ENCODE results near the gene LPAR6. TPM values are rescaled to one million over a fixed set of nuclear protein-coding genes. Genes with fewer than 3 reads are reported as not detected.
"Not testable (repeated sequence)": the region's sequence is repeated elsewhere in the genome, so short reads cannot be mapped to it uniquely, and the experiment has no call there.

Gene LPAR6
- total RNA-seq, 8 experiments from 2014 or later: 3.9 to 33.6 (median 10.4) TPM

- no peak overlapping the region for H3K27ac ChIP-seq
- 0 to 100% (median 78%) methylated on average over 1 to 2 of the region's 2 CpGs; no CpG with 5 or more reads in 1 of the 10 experiments for WGBS, 10 experiments
- H3K4me1 ChIP-seq (replicated peaks in 1 of 2): no peaks in the 10 kb centered on the region
- in situ Hi-C loops (cut with MboI; ENCODE audit: low pct_unique_long_range_greater_than_20kb in 2 of 9, low sequenced_read_pairs in 9 of 9, unreplicated experiment in 9 of 9): no loop called here
- peak in 1 of 8 experiments; percentile 54 for ATAC-seq (replicated peaks in 6 of 8)
- no peak overlapping the region for H3K4me3 ChIP-seq
These were observed 19.2 kb upstream of the LPAR6 start for GRCh38 chr13:48431987-48432615.

GRCh38 chr13:48431431-48431830, 18.5 kb upstream of the LPAR6 start:
- no peak for ATAC-seq (replicated peaks in 6 of 8)
- Histone ChIP-seq H3K4me3 (no peak overlapping the region), H3K27ac (no peak overlapping the region), H3K4me1 (replicated peaks in 1 of 2) (no peaks in the 10 kb centered on the region)
- in situ Hi-C loops (cut with MboI; ENCODE audit: low pct_unique_long_range_greater_than_20kb in 2 of 9, low sequenced_read_pairs in 9 of 9, unreplicated experiment in 9 of 9): no loop called here
- WGBS, 10 experiments: 27 to 100% (median 60%) methylated on average over 1 to 5 of the region's 5 CpGs

GRCh38 chr13:48429886-48430285, 17.0 kb upstream of the LPAR6 start:
- no peak for ATAC-seq (replicated peaks in 6 of 8)
- Histone ChIP-seq H3K27ac (no peak overlapping the region), H3K4me3 (no peak overlapping the region), H3K4me1 (replicated peaks in 1 of 2) (no peaks in the 10 kb centered on the region)
- in situ Hi-C loops (cut with MboI; ENCODE audit: low pct_unique_long_range_greater_than_20kb in 2 of 9, low sequenced_read_pairs in 9 of 9, unreplicated experiment in 9 of 9): no loop called here

- Histone ChIP-seq H3K27ac (no peak overlapping the region), H3K4me1 (replicated peaks in 1 of 2) (no peaks in the 10 kb centered on the region), H3K4me3 (no peak overlapping the region)
- WGBS, 10 experiments: 83 to 100% (median 96%) methylated on average over 1 to 3 of the region's 3 CpGs; no CpG with 5 or more reads in 1 of the 10 experiments
- in situ Hi-C loops (cut with MboI; ENCODE audit: low pct_unique_long_range_greater_than_20kb in 2 of 9, low sequenced_read_pairs in 9 of 9, unreplicated experiment in 9 of 9): no loop called here
- no peak for ATAC-seq (replicated peaks in 6 of 8)
These were observed 16.1 kb upstream of the LPAR6 start for GRCh38 chr13:48429036-48429435.

GRCh38 chr13:48426755-48427298, 13.9 kb upstream of the LPAR6 start:
- H3K4me3 ChIP-seq; H3K27ac ChIP-seq; H3K4me1 ChIP-seq (replicated peaks in 1 of 2); in situ Hi-C loops (cut with MboI; ENCODE audit: low pct_unique_long_range_greater_than_20kb in 2 of 9, low sequenced_read_pairs in 9 of 9, unreplicated experiment in 9 of 9); ATAC-seq (replicated peaks in 6 of 8): not testable (repeated sequence)
- WGBS, 10 experiments: 80 to 100% (median 88%) methylated on average over 1 to 6 of the region's 9 CpGs

GRCh38 chr13:48426052-48426451, 13.1 kb upstream of the LPAR6 start:
- H3K4me3 ChIP-seq: no peak overlapping the region
- no peaks in the 10 kb centered on the region for H3K4me1 ChIP-seq (replicated peaks in 1 of 2)
- ATAC-seq (replicated peaks in 6 of 8): no peak
- no peak overlapping the region for H3K27ac ChIP-seq
- in situ Hi-C loops (cut with MboI; ENCODE audit: low pct_unique_long_range_greater_than_20kb in 2 of 9, low sequenced_read_pairs in 9 of 9, unreplicated experiment in 9 of 9): no loop called here

GRCh38 chr13:48424212-48424611, 11.3 kb upstream of the LPAR6 start:
- 83 to 100% (median 98%) methylated on average over 1 to 3 of the region's 3 CpGs for WGBS, 10 experiments
- in situ Hi-C loops (cut with MboI; ENCODE audit: low pct_unique_long_range_greater_than_20kb in 2 of 9, low sequenced_read_pairs in 9 of 9, unreplicated experiment in 9 of 9): loop anchor here in 1 of 9 experiments (25.0 kb wide), 1 partner anchor 138 kb away; no protein-coding TSS in a partner anchor
- Histone ChIP-seq H3K4me1 (replicated peaks in 1 of 2) (no peaks in the 10 kb centered on the region), H3K4me3 (no peak overlapping the region), H3K27ac (no peak overlapping the region)
- no peak for ATAC-seq (replicated peaks in 6 of 8)

- not testable (repeated sequence) for H3K4me1 ChIP-seq (replicated peaks in 1 of 2); H3K27ac ChIP-seq; H3K4me3 ChIP-seq; ATAC-seq (replicated peaks in 6 of 8)
- 88 to 100% (median 100%) methylated on average over 1 to 2 of the region's 5 CpGs; no CpG with 5 or more reads in 7 of the 10 experiments for WGBS, 10 experiments
- in situ Hi-C loops (cut with MboI; ENCODE audit: low pct_unique_long_range_greater_than_20kb in 2 of 9, low sequenced_read_pairs in 9 of 9, unreplicated experiment in 9 of 9): loop anchor here in 1 of 9 experiments (25.0 kb wide), 1 partner anchor 140 kb away; no protein-coding TSS in a partner anchor
These were observed 9.1 kb upstream of the LPAR6 start for GRCh38 chr13:48422003-48422402.

GRCh38 chr13:48415516-48415915, 2.6 kb upstream of the LPAR6 start:
- 44 to 100% (median 94%) methylated on average over 2 of the region's 2 CpGs; no CpG with 5 or more reads in 5 of the 10 experiments for WGBS, 10 experiments
- Histone ChIP-seq H3K4me1 (replicated peaks in 1 of 2) (peaks cover 0 to 3% of the 10 kb centered on the region in 2 donors), H3K4me3 (no peak overlapping the region), H3K27ac (no peak overlapping the region)
- no peak for ATAC-seq (replicated peaks in 6 of 8)
- in situ Hi-C loops (cut with MboI; ENCODE audit: low pct_unique_long_range_greater_than_20kb in 2 of 9, low sequenced_read_pairs in 9 of 9, unreplicated experiment in 9 of 9): loop anchor here in 1 of 9 experiments (25.0 kb wide), 1 partner anchor 147 kb away; no protein-coding TSS in a partner anchor

- no peak for ATAC-seq (replicated peaks in 6 of 8)
- in situ Hi-C loops (cut with MboI; ENCODE audit: low pct_unique_long_range_greater_than_20kb in 2 of 9, low sequenced_read_pairs in 9 of 9, unreplicated experiment in 9 of 9): loop anchor here in 1 of 9 experiments (25.0 kb wide), 1 partner anchor 148 kb away; no protein-coding TSS in a partner anchor
These were observed 1.6 kb upstream of the LPAR6 start for GRCh38 chr13:48414501-48414900.

GRCh38 chr13:48411841-48412531, 927 bp downstream of the LPAR6 start:
- H3K4me1 ChIP-seq (replicated peaks in 1 of 2): peaks cover 0 to 3% of the 10 kb centered on the region in 2 donors
- 0 to 56% (median 6%) methylated on average over 2 to 13 of the region's 13 CpGs for WGBS, 10 experiments
- no peak overlapping the region for H3K27ac ChIP-seq
- H3K4me3 ChIP-seq: peak overlapping the region; percentile 16 to 36 (median 32)
- in situ Hi-C loops (cut with MboI; ENCODE audit: low pct_unique_long_range_greater_than_20kb in 2 of 9, low sequenced_read_pairs in 9 of 9, unreplicated experiment in 9 of 9): loop anchor here in 1 of 9 experiments (25.0 kb wide), 1 partner anchor 150 kb away; no protein-coding TSS in a partner anchor
- ATAC-seq (replicated peaks in 6 of 8): peak in 6 of 8 experiments; percentile 32 to 75 (median 50)

More at GRCh38 chr13:48414501-48414900, 1.6 kb upstream of the LPAR6 start:
- no peak overlapping the region for H3K4me3 ChIP-seq
- no peak overlapping the region for H3K27ac ChIP-seq
- H3K4me1 ChIP-seq (replicated peaks in 1 of 2): peaks cover 0 to 3% of the 10 kb centered on the region in 2 donors

- peak overlapping the region; percentile 16 to 36 (median 32) for H3K4me3 ChIP-seq
- peaks cover 0 to 3% of the 10 kb centered on the region in 2 donors for H3K4me1 ChIP-seq (replicated peaks in 1 of 2)
- 0 to 50% (median 0%) methylated on average over 1 of the region's 1 CpG for WGBS, 10 experiments
- in situ Hi-C loops (cut with MboI; ENCODE audit: low pct_unique_long_range_greater_than_20kb in 2 of 9, low sequenced_read_pairs in 9 of 9, unreplicated experiment in 9 of 9): loop anchor here in 1 of 9 experiments (25.0 kb wide), 1 partner anchor 151 kb away; no protein-coding TSS in a partner anchor
- ATAC-seq (replicated peaks in 6 of 8): peak in 4 of 8 experiments; percentile 19 to 39 (median 32)
- H3K27ac ChIP-seq: no peak overlapping the region
These were observed 1.6 kb downstream of the LPAR6 start for GRCh38 chr13:48411147-48411794.

- no peak for ATAC-seq (replicated peaks in 6 of 8)
- 55 to 94% (median 78%) methylated on average over 2 to 5 of the region's 5 CpGs; no CpG with 5 or more reads in 1 of the 10 experiments for WGBS, 10 experiments
- Histone ChIP-seq H3K27ac (no peak overlapping the region), H3K4me1 (replicated peaks in 1 of 2) (peaks cover 0 to 3% of the 10 kb centered on the region in 2 donors), H3K4me3 (no peak overlapping the region)
- in situ Hi-C loops (cut with MboI; ENCODE audit: low pct_unique_long_range_greater_than_20kb in 2 of 9, low sequenced_read_pairs in 9 of 9, unreplicated experiment in 9 of 9): loop anchor here in 1 of 9 experiments (25.0 kb wide), 1 partner anchor 152 kb away; no protein-coding TSS in a partner anchor
These were observed 2.7 kb downstream of the LPAR6 start for GRCh38 chr13:48410199-48410598.
